Right atrium auricular region (tissue), 2 donors: ENCODE data around the gene CDC20. TPM values are rescaled to one million over a fixed set of nuclear protein-coding genes. Genes with fewer than 3 reads are reported as not detected.

Experiments
- DNase-seq: peaks from one replicate; pipeline ENCODE4 v3.0.0-alpha.2; 2019; ENCODE audit warnings: low spot score
- H3K27ac ChIP-seq, 2 donors: fragments of 200-600 bp; sonication (generic); 1 replicate in 1 of 2; 2 replicates in 1 of 2; pipeline ENCODE4 v1.5.1; 2016 to 2019
- H3K27me3 ChIP-seq, 2 donors: fragments of 200-600 bp; sonication (generic); one replicate each; pipeline versions ENCODE4 v1.5.1 to v1.6.0; 2017 to 2019
- H3K36me3 ChIP-seq: fragments of 200-600 bp; sonication (generic); one replicate; pipeline ENCODE4 v1.5.1; 2016
- H3K4me1 ChIP-seq, 2 donors: fragments of 200-600 bp; sonication (generic); one replicate each; pipeline versions ENCODE4 v1.5.1 to v1.6.0; 2017 to 2019
- H3K4me3 ChIP-seq, 2 donors: fragments of 200-600 bp; sonication (generic); 1 replicate in 1 of 2; 2 replicates in 1 of 2; pipeline ENCODE4 v1.5.1; 2017 to 2019; ENCODE audit warnings: mild to moderate bottlenecking in 1 of 2, moderate library complexity in 1 of 2
- H3K9me3 ChIP-seq, 2 donors: fragments of 200-600 bp; sonication (generic); one replicate each; pipeline ENCODE4 v1.5.1; 2019
- total RNA-seq, 2 donors: library from RNA; depleted of rRNA; stranded (reverse); fragments of >200 nt; gene quantifications; one replicate each; pipeline ENCODE4 v1.1.0, GENCODE V29; 2016
- TF ChIP-seq, protein P1 (sequence below), 2 donors: fragments of 200-600 bp; sonication (generic); IDR thresholded peaks; one replicate each; pipeline ENCODE4 v1.5.1; 2019; ENCODE audit warnings: antibody characterized with exemption in 2 of 2

Gene CDC20
- total RNA-seq, 2 donors from 2014 or later = 0.63 to 2.5 TPM

DNA sequence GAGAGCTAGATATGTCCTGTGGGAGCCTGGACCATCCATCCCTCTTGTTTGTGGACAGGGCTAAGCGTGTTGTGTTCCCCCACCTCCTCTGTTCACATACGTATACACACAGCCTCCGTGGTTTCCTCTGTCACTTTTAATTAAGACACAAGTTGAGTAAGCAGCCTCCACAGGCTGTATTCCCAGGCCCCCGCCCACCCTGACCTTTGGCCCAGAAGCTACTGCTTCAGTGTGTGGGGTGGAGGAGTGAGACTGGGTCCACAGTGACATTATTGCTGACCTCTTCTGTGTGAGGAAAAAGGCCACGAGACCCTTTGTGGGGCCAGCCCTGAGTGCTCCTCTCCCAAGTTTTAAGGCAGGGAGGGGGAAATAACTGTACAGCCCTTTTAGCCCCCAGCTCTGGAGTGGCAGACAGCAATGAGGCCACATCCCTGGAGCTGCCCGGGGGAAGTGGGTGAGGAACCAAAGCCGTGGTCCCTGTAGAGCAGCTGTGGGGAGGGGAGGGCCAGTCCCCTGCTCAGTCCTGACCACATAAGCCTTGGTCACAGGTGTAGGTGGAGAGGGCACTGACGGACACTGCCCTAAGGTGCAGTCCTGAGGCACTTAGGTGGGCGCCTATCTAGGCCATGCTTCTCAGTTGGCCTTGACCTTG is 4.6 kb downstream of the CDC20 start:
- no peak for DNase-seq
- no peak overlapping the region for H3K27ac ChIP-seq
- TF ChIP-seq, protein P1, sequence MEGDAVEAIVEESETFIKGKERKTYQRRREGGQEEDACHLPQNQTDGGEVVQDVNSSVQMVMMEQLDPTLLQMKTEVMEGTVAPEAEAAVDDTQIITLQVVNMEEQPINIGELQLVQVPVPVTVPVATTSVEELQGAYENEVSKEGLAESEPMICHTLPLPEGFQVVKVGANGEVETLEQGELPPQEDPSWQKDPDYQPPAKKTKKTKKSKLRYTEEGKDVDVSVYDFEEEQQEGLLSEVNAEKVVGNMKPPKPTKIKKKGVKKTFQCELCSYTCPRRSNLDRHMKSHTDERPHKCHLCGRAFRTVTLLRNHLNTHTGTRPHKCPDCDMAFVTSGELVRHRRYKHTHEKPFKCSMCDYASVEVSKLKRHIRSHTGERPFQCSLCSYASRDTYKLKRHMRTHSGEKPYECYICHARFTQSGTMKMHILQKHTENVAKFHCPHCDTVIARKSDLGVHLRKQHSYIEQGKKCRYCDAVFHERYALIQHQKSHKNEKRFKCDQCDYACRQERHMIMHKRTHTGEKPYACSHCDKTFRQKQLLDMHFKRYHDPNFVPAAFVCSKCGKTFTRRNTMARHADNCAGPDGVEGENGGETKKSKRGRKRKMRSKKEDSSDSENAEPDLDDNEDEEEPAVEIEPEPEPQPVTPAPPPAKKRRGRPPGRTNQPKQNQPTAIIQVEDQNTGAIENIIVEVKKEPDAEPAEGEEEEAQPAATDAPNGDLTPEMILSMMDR (IDR thresholded peaks at IDR 0.05) = no peak
- peaks cover 0 to 31% of the 10 kb centered on the region in 2 donors for H3K4me1 ChIP-seq
- H3K9me3 ChIP-seq = no peaks in the 10 kb centered on the region
- H3K36me3 ChIP-seq = peaks cover 37% of the 10 kb centered on the region
- no peaks in the 10 kb centered on the region for H3K27me3 ChIP-seq
- no peak overlapping the region for H3K4me3 ChIP-seq

DNA sequence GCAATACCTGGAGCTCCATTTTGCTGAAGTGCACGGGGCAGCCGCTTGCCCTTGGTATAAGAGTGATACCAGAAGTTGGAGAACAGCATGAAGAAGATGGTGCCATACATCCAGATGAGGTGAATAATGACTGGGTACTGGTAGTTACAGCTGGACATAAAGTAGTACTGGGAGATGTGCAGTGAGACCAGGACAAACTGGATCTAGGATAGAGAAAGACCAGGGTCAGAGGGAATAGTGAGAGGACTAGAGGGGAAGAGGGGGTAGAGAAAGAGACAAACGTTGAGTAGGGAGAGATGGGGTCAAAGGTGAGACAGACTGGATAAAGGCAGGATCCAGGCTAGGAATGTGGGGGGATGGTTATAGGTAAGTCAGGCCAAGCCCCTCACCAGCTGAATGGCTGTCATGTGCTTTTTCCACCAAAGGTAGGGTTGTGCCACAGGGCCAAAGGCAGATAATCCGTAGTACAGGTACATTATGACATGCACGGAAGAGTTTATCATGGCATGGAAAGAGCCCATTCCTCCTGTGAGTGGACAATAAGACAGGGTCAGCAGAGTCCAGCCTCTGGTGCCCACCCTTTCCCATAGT is 5.2 kb downstream of the CDC20 start:
- Histone ChIP-seq H3K4me1 (peaks cover 0 to 34% of the 10 kb centered on the region in 2 donors), H3K27me3 (no peaks in the 10 kb centered on the region), H3K27ac (no peak overlapping the region), H3K36me3 (peaks cover 37% of the 10 kb centered on the region), H3K4me3 (no peak overlapping the region), H3K9me3 (no peaks in the 10 kb centered on the region)
- TF ChIP-seq, protein P1 (IDR thresholded peaks at IDR 0.05) = no peak
- DNase-seq = no peak

DNA sequence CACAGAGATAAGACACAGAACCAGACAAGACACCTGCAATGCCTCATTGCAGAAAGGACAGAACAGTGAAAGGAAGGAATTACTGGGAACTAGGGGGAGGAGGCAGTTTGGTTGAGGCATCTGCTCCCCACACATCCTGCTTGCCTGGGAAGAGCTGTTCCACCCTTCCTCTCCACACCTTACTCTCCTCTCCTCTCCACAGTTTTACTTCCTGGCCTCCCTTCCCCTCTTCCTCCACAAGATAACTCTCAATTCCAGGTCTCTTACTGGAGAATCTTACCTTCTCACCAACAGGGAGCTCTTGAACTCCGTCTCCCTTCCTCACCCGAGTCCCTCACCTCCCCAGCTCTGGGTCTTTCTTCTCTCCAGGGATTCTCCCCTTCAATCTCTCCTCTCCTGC is 6.9 kb downstream of the CDC20 start:
- H3K36me3 ChIP-seq = peaks cover 37% of the 10 kb centered on the region
- H3K9me3 ChIP-seq = no peaks in the 10 kb centered on the region
- DNase-seq = no peak
- H3K27me3 ChIP-seq = no peaks in the 10 kb centered on the region
- H3K27ac ChIP-seq = no peak overlapping the region
- H3K4me3 ChIP-seq = no peak overlapping the region
- H3K4me1 ChIP-seq = peaks cover 0 to 30% of the 10 kb centered on the region in 2 donors
- TF ChIP-seq, protein P1 (IDR thresholded peaks at IDR 0.05) = no peak

DNA sequence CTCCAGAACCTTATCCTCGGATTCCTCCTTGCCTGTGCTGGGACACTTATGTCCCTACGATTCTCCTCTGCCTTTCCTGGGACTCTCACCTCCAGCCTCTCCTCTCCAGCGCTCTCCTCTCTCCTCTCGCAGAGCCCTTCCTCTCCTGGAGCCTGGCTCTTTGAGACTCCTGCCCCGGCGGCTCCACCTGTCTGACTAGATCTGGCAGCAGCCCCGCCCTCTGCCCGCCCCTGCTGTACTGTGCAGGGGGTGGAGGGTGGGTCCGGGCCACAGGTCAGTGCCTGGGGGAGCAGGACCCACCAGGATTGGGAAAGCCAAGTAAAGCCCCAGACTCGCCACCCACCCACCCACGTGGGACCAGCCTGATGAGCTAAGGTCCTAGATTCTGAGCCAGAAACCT is 7.4 kb downstream of the CDC20 start:
- Histone ChIP-seq H3K27ac (peak overlapping the region; percentile 92 to 93), H3K36me3 (peaks cover 37% of the 10 kb centered on the region), H3K9me3 (no peaks in the 10 kb centered on the region), H3K4me1 (peaks cover 0 to 30% of the 10 kb centered on the region in 2 donors), H3K4me3 (peak overlapping the region; percentile 88 to 89), H3K27me3 (no peaks in the 10 kb centered on the region)
- TF ChIP-seq, protein P1 (IDR thresholded peaks at IDR 0.05) = no peak
- no peak for DNase-seq

DNA sequence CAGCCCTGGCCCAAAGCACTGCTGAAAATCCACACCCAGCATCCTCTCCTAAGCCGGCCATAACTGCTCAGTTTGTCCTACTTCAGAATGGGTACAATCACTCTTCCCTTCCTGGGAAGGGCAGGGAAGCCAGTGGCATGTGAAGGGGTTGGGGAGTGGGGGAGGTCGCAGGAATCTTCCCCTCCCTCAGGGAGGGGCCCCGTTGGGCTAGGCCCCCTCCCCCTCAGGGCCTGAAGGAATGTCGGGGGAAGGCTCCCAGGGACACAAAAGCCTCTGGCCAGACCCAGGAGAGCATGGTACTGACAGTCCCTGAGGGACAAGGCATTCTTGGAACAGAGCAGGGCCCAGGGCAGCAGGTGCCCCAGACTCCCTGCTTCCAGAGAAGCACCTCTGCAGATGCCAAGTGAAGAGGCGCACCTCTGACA is 7.8 kb downstream of the CDC20 start:
- no peak for DNase-seq
- H3K9me3 ChIP-seq = no peaks in the 10 kb centered on the region

More for the DNA sequence above, 7.8 kb downstream of the CDC20 start:
- H3K4me3 ChIP-seq = peak overlapping the region; percentile 88 to 89
- TF ChIP-seq, protein P1 (IDR thresholded peaks at IDR 0.05) = no peak
- no peaks in the 10 kb centered on the region for H3K27me3 ChIP-seq
- peaks cover 37% of the 10 kb centered on the region for H3K36me3 ChIP-seq
- H3K4me1 ChIP-seq = peaks cover 0 to 30% of the 10 kb centered on the region in 2 donors
- H3K27ac ChIP-seq = peak overlapping the region; percentile 92 to 93
